ENCODE measurements around the gene SHKBP1. TPM values are rescaled to one million over a fixed set of nuclear protein-coding genes. Genes with fewer than 3 reads are reported as not detected.

SHKBP1 gene
- total and polyA plus RNA-seq, 9 of the 15 experiments (the other 6 are each of a cell fraction or from before 2014, with no cell fraction given): 1.2 to 58.1 (median 22.3) TPM

DNA sequence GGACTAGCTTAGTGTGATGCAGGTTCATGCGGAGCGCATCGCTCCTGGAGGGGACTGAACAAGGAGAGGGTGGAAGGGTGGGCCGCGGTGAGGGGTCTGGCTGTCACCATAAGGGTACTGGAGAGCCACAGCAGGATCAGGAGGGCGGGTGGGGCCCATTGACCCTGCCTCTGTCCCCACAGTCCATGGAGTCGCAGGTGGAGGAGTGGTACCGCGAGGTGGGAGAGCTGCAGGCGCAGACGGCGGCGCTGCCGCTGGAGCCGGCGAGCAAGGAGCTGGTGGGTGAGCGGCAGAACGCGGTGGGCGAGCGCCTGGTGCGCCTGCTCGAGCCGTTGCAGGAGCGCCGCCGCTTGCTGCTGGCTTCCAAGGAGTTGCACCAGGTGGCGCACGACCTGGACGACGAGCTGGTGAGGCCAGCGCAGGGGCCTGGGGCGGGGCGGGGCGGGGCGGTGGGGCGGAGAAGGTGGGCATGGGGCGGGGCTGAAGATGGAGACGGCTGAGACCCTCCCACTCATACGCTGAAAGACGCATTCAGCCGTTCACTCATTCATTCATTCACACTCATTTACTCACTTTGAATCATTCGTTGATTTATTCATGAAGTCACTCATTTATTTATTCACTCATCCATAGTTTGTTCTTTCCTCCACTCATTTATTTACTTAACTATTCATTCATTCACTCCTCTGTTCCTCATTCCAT, 27.5 kb upstream of the SHKBP1 start (continued):
- TF ChIP-seq TSHZ1 (CRISPR knock-in tag; IDR thresholded peaks at IDR 0.05) (no peak), ESRRA (IDR thresholded peaks at IDR 0.05; ENCODE audit: borderline replicate concordance, low read depth) (no peak; the same call in 1 of the 2 replicates), RBM17 (IDR thresholded peaks at IDR 0.05; ENCODE audit: borderline replicate concordance, low read depth, low read length) (no peak), CTBP1 (IDR thresholded peaks at IDR 0.05; ENCODE audit: borderline replicate concordance) (peak; percentile 39; the same call in 1 of the 2 replicates), CHD1 (IDR thresholded peaks at IDR 0.05; ENCODE audit: low read length) (no peak), FOXP1 (CRISPR knock-in tag; IDR thresholded peaks at IDR 0.05) (no peak), KLF10 (CRISPR knock-in tag; IDR thresholded peaks at IDR 0.05) (no peak), PKNOX1 (IDR thresholded peaks at IDR 0.05) (0 out of 2 replicates have a peak, but pooled peaks have one; percentile 2), TCF15 (CRISPR knock-in tag; IDR thresholded peaks at IDR 0.05) (no peak), ZNF239 (CRISPR knock-in tag; IDR thresholded peaks at IDR 0.05) (no peak), ZNF445 (CRISPR knock-in tag; IDR thresholded peaks at IDR 0.05; ENCODE audit: low read depth) (no peak), KLF13 (tag; IDR thresholded peaks at IDR 0.05; ENCODE audit: borderline replicate concordance, low read depth) (0 out of 2 replicates have a peak, but pooled peaks have one; percentile 17), PURB (CRISPR knock-in tag; IDR thresholded peaks at IDR 0.05; ENCODE audit: low read depth) (no peak), MED1 (CRISPR knock-in tag; IDR thresholded peaks at IDR 0.05; ENCODE audit: borderline replicate concordance) (no peak), VEZF1 (CRISPR knock-in tag; IDR thresholded peaks at IDR 0.05) (peak; percentile 82), PCBP1 (IDR thresholded peaks at IDR 0.05; ENCODE audit: low read depth, low read length, poor library complexity, severe bottlenecking) (no peak)
- TF ChIP-seq, protein P1, sequence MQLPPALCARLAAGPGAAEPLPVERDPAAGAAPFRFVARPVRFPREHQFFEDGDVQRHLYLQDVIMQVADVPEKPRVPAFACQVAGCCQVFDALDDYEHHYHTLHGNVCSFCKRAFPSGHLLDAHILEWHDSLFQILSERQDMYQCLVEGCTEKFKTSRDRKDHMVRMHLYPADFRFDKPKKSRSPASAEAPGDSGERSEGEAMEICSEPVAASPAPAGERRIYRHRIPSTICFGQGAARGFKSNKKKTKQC (CRISPR knock-in tag; IDR thresholded peaks at IDR 0.05): no peak
- TF ChIP-seq, protein P2, sequence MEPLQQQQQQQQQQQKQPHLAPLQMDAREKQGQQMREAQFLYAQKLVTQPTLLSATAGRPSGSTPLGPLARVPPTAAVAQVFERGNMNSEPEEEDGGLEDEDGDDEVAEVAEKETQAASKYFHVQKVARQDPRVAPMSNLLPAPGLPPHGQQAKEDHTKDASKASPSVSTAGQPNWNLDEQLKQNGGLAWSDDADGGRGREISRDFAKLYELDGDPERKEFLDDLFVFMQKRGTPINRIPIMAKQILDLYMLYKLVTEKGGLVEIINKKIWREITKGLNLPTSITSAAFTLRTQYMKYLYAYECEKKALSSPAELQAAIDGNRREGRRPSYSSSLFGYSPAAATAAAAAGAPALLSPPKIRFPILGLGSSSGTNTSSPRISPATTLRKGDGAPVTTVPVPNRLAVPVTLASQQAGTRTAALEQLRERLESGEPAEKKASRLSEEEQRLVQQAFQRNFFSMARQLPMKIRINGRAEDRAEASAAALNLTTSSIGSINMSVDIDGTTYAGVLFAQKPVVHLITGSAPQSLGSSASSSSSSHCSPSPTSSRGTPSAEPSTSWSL (CRISPR knock-in tag; IDR thresholded peaks at IDR 0.05; ENCODE audit: borderline replicate concordance): no peak

All from K562 (cell line).